Right atrium auricular region (tissue), 2 donors: ENCODE data around the gene CYSRT1. TPM values are rescaled to one million over a fixed set of nuclear protein-coding genes. Genes with fewer than 3 reads are reported as not detected.

Experiments used
- DNase-seq: peaks from one replicate; pipeline ENCODE4 v3.0.0-alpha.2; 2019; ENCODE audit warnings: low spot score
- H3K27ac ChIP-seq, 2 donors: fragments of 200-600 bp; sonication (generic); 1 replicate in 1 of 2; 2 replicates in 1 of 2; pipeline ENCODE4 v1.5.1; 2016 to 2019
- H3K27me3 ChIP-seq, 2 donors: fragments of 200-600 bp; sonication (generic); one replicate each; pipeline versions ENCODE4 v1.5.1 to v1.6.0; 2017 to 2019
- H3K36me3 ChIP-seq: fragments of 200-600 bp; sonication (generic); one replicate; pipeline ENCODE4 v1.5.1; 2016
- H3K4me1 ChIP-seq, 2 donors: fragments of 200-600 bp; sonication (generic); one replicate each; pipeline versions ENCODE4 v1.5.1 to v1.6.0; 2017 to 2019
- H3K4me3 ChIP-seq, 2 donors: fragments of 200-600 bp; sonication (generic); 1 replicate in 1 of 2; 2 replicates in 1 of 2; pipeline ENCODE4 v1.5.1; 2017 to 2019; ENCODE audit warnings: mild to moderate bottlenecking in 1 of 2, moderate library complexity in 1 of 2
- H3K9me3 ChIP-seq, 2 donors: fragments of 200-600 bp; sonication (generic); one replicate each; pipeline ENCODE4 v1.5.1; 2019
- CTCF ChIP-seq, 2 donors: fragments of 200-600 bp; sonication (generic); IDR thresholded peaks; one replicate each; pipeline ENCODE4 v1.5.1; 2019; ENCODE audit warnings: antibody characterized with exemption in 2 of 2
- total RNA-seq, 2 donors: library from RNA; depleted of rRNA; stranded (reverse); fragments of >200 nt; gene quantifications; one replicate each; pipeline ENCODE4 v1.1.0, GENCODE V29; 2016

Gene CYSRT1
- total RNA-seq, 2 donors from 2014 or later: 0.35 to 0.85 TPM

DNA sequence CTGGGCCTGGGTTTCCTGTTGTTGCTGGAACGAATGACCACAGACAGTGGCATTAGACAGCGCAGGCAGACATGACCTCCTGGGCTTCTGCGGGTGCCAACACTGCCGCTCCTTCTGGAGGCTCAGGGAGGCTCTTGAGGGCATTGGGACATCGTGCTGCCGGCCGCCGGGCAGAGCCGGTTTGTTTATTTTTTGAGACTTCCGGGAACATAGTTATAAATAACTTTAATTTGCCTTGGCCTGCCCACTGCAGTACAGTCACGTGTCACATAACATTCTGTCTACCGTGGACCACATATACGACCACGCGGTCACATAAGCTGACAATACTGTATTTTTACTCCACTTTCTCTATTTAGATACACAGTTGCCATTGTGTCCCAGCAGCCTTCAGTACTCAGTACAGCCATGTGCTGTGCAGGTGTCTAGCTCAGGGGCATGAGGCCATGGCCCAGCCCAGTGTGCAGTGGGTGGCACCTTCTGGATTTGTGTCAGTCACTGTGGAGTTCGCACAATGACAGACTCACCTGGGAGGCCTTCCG is 44.3 kb downstream of the CYSRT1 start:
- Histone ChIP-seq H3K36me3 (peaks cover 48% of the 10 kb centered on the region), H3K27me3 (no peaks in the 10 kb centered on the region), H3K4me3 (peak overlapping the region; percentile 3 to 35), H3K4me1 (peaks cover 0 to 52% of the 10 kb centered on the region in 2 donors), H3K27ac (peak overlapping the region; percentile 78 to 83), H3K9me3 (no peaks in the 10 kb centered on the region)
- no peak for TF ChIP-seq CTCF (IDR thresholded peaks at IDR 0.05)
- DNase-seq: no peak

GRCh38 chr9:137270929-137271695 is 46.1 kb downstream of the CYSRT1 start:
- no peak for TF ChIP-seq CTCF (IDR thresholded peaks at IDR 0.05)
- Histone ChIP-seq H3K4me3 (no peak overlapping the region), H3K27me3 (no peaks in the 10 kb centered on the region), H3K4me1 (peaks cover 0 to 70% of the 10 kb centered on the region in 2 donors), H3K36me3 (peaks cover 37% of the 10 kb centered on the region), H3K27ac (peak overlapping the region; percentile 27 to 49), H3K9me3 (no peaks in the 10 kb centered on the region)
- DNase-seq: no peak

DNA sequence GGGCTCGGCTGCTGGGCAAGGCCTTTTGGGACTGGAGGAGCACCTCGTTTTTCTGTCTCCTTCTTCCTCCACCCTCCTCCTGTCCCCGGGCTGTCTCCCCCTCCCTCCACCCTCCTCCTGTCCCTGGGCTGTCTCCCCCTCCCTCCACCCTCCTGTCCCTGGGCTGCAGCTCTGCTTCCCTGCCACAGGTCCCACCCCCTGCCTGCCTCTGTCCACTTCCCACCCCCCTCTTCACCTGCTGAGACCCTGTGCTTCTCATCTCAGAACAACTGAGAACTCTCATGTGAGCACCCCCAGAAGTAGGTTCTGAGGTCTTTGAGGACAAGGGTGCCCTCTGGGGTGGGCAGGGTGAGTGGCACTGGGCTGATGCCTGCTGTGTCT is 46.7 kb downstream of the CYSRT1 start:
- TF ChIP-seq CTCF (IDR thresholded peaks at IDR 0.05): no peak
- Histone ChIP-seq H3K4me3 (no peak overlapping the region), H3K4me1 (peaks cover 0 to 76% of the 10 kb centered on the region in 2 donors), H3K36me3 (peaks cover 31% of the 10 kb centered on the region), H3K27me3 (no peaks in the 10 kb centered on the region), H3K9me3 (no peaks in the 10 kb centered on the region), H3K27ac (peak overlapping the region; percentile 27 to 49)
- DNase-seq: no peak

DNA sequence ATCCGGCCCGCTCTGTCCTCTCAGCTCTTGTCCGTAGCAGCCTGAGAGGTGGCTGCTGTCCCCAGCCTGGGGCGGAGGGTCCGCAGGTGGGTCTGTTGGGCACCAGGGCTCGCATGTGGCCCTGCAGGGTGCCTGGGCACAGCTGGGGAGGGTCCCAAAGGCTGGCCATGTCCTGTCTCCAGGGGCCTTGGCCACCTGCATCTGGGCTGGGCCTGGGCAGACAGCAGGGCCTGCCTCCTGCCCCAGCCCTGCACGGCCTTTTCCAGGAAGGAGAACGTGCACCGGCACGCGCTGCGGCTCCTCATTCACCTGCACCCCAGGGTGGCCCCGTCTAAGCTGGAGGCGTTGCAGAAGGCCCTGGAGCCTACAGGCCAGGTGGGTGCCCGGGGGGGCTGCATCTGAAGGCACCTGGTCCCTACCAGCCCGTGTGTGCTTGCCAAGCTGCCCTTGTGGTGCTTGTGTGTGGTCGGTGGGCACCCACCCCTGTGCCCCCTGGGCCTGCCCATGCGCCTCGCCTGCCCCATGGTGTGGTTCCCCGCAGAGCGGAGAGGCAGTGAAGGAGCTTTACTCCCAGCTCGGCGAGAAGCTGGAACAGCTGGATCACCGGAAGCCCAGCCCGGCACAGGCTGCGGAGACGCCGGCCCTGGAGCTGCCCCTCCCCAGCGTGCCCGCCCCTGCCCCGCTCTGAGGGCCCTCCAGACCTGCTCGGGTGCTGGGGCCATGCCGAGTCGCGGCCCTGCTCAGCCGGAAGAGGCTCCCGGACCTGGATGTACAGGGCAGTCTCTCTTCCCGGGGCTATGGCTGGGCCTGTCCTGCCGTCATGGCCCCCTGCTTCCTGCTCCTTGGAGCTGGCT is 47.5 kb downstream of the CYSRT1 start:
- H3K4me3 ChIP-seq: no peak overlapping the region
- peak overlapping the region; percentile 27 to 49 for H3K27ac ChIP-seq
- TF ChIP-seq CTCF (IDR thresholded peaks at IDR 0.05): no peak
- no peak for DNase-seq
- no peaks in the 10 kb centered on the region for H3K27me3 ChIP-seq
- no peaks in the 10 kb centered on the region for H3K9me3 ChIP-seq
- peaks cover 23% of the 10 kb centered on the region for H3K36me3 ChIP-seq
- peaks cover 0 to 83% of the 10 kb centered on the region in 2 donors for H3K4me1 ChIP-seq

DNA sequence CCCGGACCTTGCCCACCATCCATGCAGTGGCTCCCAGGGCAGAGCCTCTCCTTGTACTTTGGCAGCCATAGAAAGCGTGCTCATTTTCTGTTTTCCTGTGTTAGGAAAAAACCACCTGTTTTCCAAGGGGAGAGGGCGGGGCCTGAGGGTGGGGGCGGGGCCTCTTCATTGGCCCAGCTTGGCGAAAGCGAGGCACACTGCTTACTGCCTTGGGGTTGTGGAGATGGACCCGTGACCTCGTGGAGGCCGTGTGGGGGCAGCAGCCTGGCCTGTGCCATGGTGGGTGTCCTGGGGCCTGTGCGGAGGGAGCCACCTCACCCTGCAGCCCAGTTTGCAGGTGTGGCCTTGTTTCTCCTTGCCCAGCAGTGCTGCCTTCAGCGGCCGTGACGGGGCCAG is 48.1 kb downstream of the CYSRT1 start:
- Histone ChIP-seq H3K4me1 (peaks cover 0 to 87% of the 10 kb centered on the region in 2 donors), H3K27me3 (no peaks in the 10 kb centered on the region), H3K36me3 (peaks cover 21% of the 10 kb centered on the region), H3K27ac (no peak overlapping the region), H3K4me3 (no peak overlapping the region), H3K9me3 (no peaks in the 10 kb centered on the region)
- no peak for DNase-seq
- TF ChIP-seq CTCF (IDR thresholded peaks at IDR 0.05): no peak
